ENCODE data around the gene KRTAP4-2. TPM values are rescaled to one million over a fixed set of nuclear protein-coding genes. Genes with fewer than 3 reads are reported as not detected.

The KRTAP4-2 gene
- total RNA-seq, 2 donors from 2014 or later, result not detected

GRCh38 chr17:41131979-41132378, 46.0 kb downstream of the KRTAP4-2 start:
- TF ChIP-seq CTCF (conservative IDR thresholded peaks at IDR 0.05), result no peak
- no peaks in the 10 kb centered on the region for H3K4me1 ChIP-seq (ENCODE audit: control insufficient read depth, insufficient read depth, low read length)
- no peak overlapping the region for H3K27ac Mint-ChIP-seq
- no peak overlapping the region for H3K4me3 ChIP-seq (ENCODE audit: low read length)
- no peaks in the 10 kb centered on the region for H3K9me3 ChIP-seq (ENCODE audit: control insufficient read depth, low read length)
- no peaks in the 10 kb centered on the region for H3K36me3 Mint-ChIP-seq (ENCODE audit: low read depth)
- H3K27ac ChIP-seq (ENCODE audit: low read depth, low read length), result no peak overlapping the region
- no peaks in the 10 kb centered on the region for H3K27me3 ChIP-seq (ENCODE audit: control insufficient read depth, insufficient read depth, low read length, poor library complexity, severe bottlenecking)
- DNase-seq, result no peak
- no peak overlapping the region for H3K4me3 Mint-ChIP-seq
- H3K9me3 Mint-ChIP-seq, result no peaks in the 10 kb centered on the region
- WGBS, 2 experiments (ENCODE audit: insufficient coverage in 1 of 2, insufficient read length in 1 of 2), result 94 to 100% methylated on average over 3 of the region's 3 CpGs
- H3K36me3 ChIP-seq (ENCODE audit: control insufficient read depth, insufficient read depth, low read length), result no peaks in the 10 kb centered on the region
- H3K9ac ChIP-seq (ENCODE audit: extremely low read depth, low read length, poor library complexity, severe bottlenecking), result no peak overlapping the region
- H3K4me1 Mint-ChIP-seq, result no peaks in the 10 kb centered on the region
- no peaks in the 10 kb centered on the region for H3K27me3 Mint-ChIP-seq (ENCODE audit: insufficient read depth)

Other genes starting within 250 kb of the KRTAP4-2 start
- gene KRT23, start 240.6 kb downstream of the KRTAP4-2 start, total RNA-seq, result not detected
- not detected for gene KRT39, start 211.3 kb downstream of the KRTAP4-2 start, total RNA-seq
- not detected for gene KRT40, start 193.9 kb downstream of the KRTAP4-2 start, total RNA-seq
- gene KRTAP3-3, start 184.1 kb downstream of the KRTAP4-2 start, total RNA-seq, result not detected
- not detected for gene KRTAP3-2, start 178.3 kb downstream of the KRTAP4-2 start, total RNA-seq
- not detected for gene KRTAP3-1, start 169.1 kb downstream of the KRTAP4-2 start, total RNA-seq
- not detected for gene KRTAP1-5, start 151.0 kb downstream of the KRTAP4-2 start, total RNA-seq
- gene KRTAP1-4, start 148.0 kb downstream of the KRTAP4-2 start, total RNA-seq, result not detected
- gene KRTAP1-3, start 143.3 kb downstream of the KRTAP4-2 start, total RNA-seq, result not detected
- gene KRTAP1-1, start 136.8 kb downstream of the KRTAP4-2 start, total RNA-seq, result not detected
- not detected for gene KRTAP2-1, start 130.9 kb downstream of the KRTAP4-2 start, total RNA-seq
- gene KRTAP2-2, start 123.0 kb downstream of the KRTAP4-2 start, total RNA-seq, result not detected
- gene KRTAP2-3, start 118.1 kb downstream of the KRTAP4-2 start, total RNA-seq, result not detected
- gene KRTAP2-4, start 112.3 kb downstream of the KRTAP4-2 start, total RNA-seq, result not detected
- gene KRTAP4-7, start 94.1 kb downstream of the KRTAP4-2 start, total RNA-seq, result not detected
- gene KRTAP4-8, start 80.1 kb downstream of the KRTAP4-2 start, total RNA-seq, result not detected
- gene KRTAP4-16, start 76.0 kb downstream of the KRTAP4-2 start, total RNA-seq, result not detected
- gene KRTAP4-9, start 72.8 kb downstream of the KRTAP4-2 start, total RNA-seq, result not detected
- not detected for gene KRTAP4-11, start 59.8 kb downstream of the KRTAP4-2 start, total RNA-seq
- not detected for gene KRTAP4-12, start 54.0 kb downstream of the KRTAP4-2 start, total RNA-seq
- not detected for gene KRTAP4-6, start 37.7 kb downstream of the KRTAP4-2 start, total RNA-seq
- gene KRTAP4-5, start 28.4 kb downstream of the KRTAP4-2 start, total RNA-seq, result not detected
- not detected for gene KRTAP4-4, start 17.5 kb downstream of the KRTAP4-2 start, total RNA-seq
- not detected for gene KRTAP4-3, start 10.0 kb downstream of the KRTAP4-2 start, total RNA-seq
- not detected for gene KRTAP4-1, start 6.7 kb upstream of the KRTAP4-2 start, total RNA-seq
- not detected for gene KRTAP9-1, start 11.7 kb upstream of the KRTAP4-2 start, total RNA-seq
- gene KRTAP9-2, start 48.4 kb upstream of the KRTAP4-2 start, total RNA-seq, result not detected
- not detected for gene KRTAP9-3, start 54.2 kb upstream of the KRTAP4-2 start, total RNA-seq
- not detected for gene KRTAP9-8, start 59.8 kb upstream of the KRTAP4-2 start, total RNA-seq
- not detected for gene KRTAP9-4, start 71.5 kb upstream of the KRTAP4-2 start, total RNA-seq
- not detected for gene KRTAP9-9, start 77.2 kb upstream of the KRTAP4-2 start, total RNA-seq
- gene KRTAP9-6, start 87.2 kb upstream of the KRTAP4-2 start, total RNA-seq, result not detected
- not detected for gene KRTAP9-7, start 97.5 kb upstream of the KRTAP4-2 start, total RNA-seq
- gene KRTAP29-1, start 124.6 kb upstream of the KRTAP4-2 start, total RNA-seq, result not detected
- not detected for gene KRTAP16-1, start 131.1 kb upstream of the KRTAP4-2 start, total RNA-seq
- gene KRTAP17-1, start 137.5 kb upstream of the KRTAP4-2 start, total RNA-seq, result under 1 TPM; 0.46 to 0.48 TPM
- gene KRT33A, start 172.6 kb upstream of the KRTAP4-2 start, total RNA-seq, result not detected
- gene KRT33B, start 191.6 kb upstream of the KRTAP4-2 start, total RNA-seq, result not detected
- gene KRT34, start 204.1 kb upstream of the KRTAP4-2 start, total RNA-seq, result not detected
- gene KRT31, start 219.4 kb upstream of the KRTAP4-2 start, total RNA-seq, result not detected
- not detected for gene KRT37, start 246.4 kb upstream of the KRTAP4-2 start, total RNA-seq